SU-DHL-6 (cell line): ENCODE measurements around the gene PGRMC1.

Experiments used
- H2AFZ ChIP-seq: fragments of 200-600 bp; sonication (generic); 2 replicates; pipeline ENCODE4 v1.6.1; 2014; ENCODE audit warnings: low read depth, mild to moderate bottlenecking, moderate library complexity, mixed read lengths, antibody characterized with exemption, low read length; ENCODE audit not compliant: severe bottlenecking
- H3F3A ChIP-seq: fragments of 200-600 bp; shearing (Covaris generic); 2 replicates; pipeline ENCODE4 v1.6.0; 2016; ENCODE audit warnings: antibody characterized with exemption, mild to moderate bottlenecking; ENCODE audit not compliant: insufficient read depth
- H3K27ac ChIP-seq: fragments of 200-600 bp; sonication (generic); 2 replicates; pipeline ENCODE4 v1.5.1; 2016; ENCODE audit warnings: low read depth, mild to moderate bottlenecking, low read length, moderate library complexity, mixed read lengths
- H3K27me3 ChIP-seq: fragments of 200-600 bp; sonication (generic), shearing (Covaris generic); 2 replicates; pipeline ENCODE4 v1.6.0; 2014; ENCODE audit warnings: mild to moderate bottlenecking, low read length
- H3K36me3 ChIP-seq: fragments of 200-600 bp; sonication (generic); 2 replicates; pipeline ENCODE4 v1.6.1; 2014; ENCODE audit warnings: mild to moderate bottlenecking, low read length, mixed read lengths
- H3K4me2 ChIP-seq: fragments of 300-600, 200-600 bp; shearing (Covaris generic), sonication (generic); 2 replicates; pipeline ENCODE4 v1.6.0; 2014; ENCODE audit warnings: low read length, low read depth, mild to moderate bottlenecking; ENCODE audit not compliant: poor library complexity, severe bottlenecking
- H3K4me3 ChIP-seq: fragments of 200-600 bp; sonication (generic); 2 replicates; pipeline ENCODE4 v1.5.1; 2014; ENCODE audit warnings: antibody characterized with exemption, low read length, mild to moderate bottlenecking, mixed read lengths; ENCODE audit not compliant: insufficient read depth, poor library complexity, severe bottlenecking
- H3K79me2 ChIP-seq: fragments of 200-600 bp; sonication (generic); 2 replicates; pipeline ENCODE4 v1.6.1; 2014; ENCODE audit warnings: mild to moderate bottlenecking, low read length, moderate library complexity; ENCODE audit not compliant: insufficient read depth
- H3K9ac ChIP-seq: fragments of 200-600 bp; sonication (generic); 2 replicates; pipeline ENCODE4 v1.7.0; 2014; ENCODE audit warnings: mild to moderate bottlenecking, low read length
- H3K9me2 ChIP-seq: fragments of 200-600 bp; sonication (generic); replicated peaks from 2 replicates; pipeline ENCODE4 v1.6.1; 2014; ENCODE audit warnings: low read length; ENCODE audit not compliant: insufficient read depth
- H3K9me3 ChIP-seq: fragments of 200-600 bp; sonication (generic); 2 replicates; pipeline ENCODE4 v1.6.1; 2014; ENCODE audit warnings: low read length, mixed read lengths; ENCODE audit not compliant: insufficient read depth
- H4K20me1 ChIP-seq: fragments of 200-600 bp; sonication (generic); 2 replicates; pipeline ENCODE4 v1.6.1; 2014; ENCODE audit warnings: low read depth, mild to moderate bottlenecking, antibody characterized with exemption, low read length, moderate library complexity, mixed read lengths
- EZH2phosphoT487 ChIP-seq: fragments of 200-600 bp; sonication (generic), shearing (Covaris generic); conservative IDR thresholded peaks from 2 replicates; pipeline ENCODE4 v1.6.1; 2018; ENCODE audit warnings: mild to moderate bottlenecking, antibody characterized with exemption, low read length, moderate library complexity, mixed read lengths
- TF ChIP-seq, protein P1 (sequence below): fragments of 200-600 bp; sonication (generic); IDR thresholded peaks from one replicate; pipeline ENCODE4 v1.5.1; 2017; ENCODE audit warnings: antibody characterized with exemption, mild to moderate bottlenecking, low read length, moderate library complexity; ENCODE audit not compliant: insufficient read depth, poor library complexity, severe bottlenecking

PGRMC1 gene

DNA sequence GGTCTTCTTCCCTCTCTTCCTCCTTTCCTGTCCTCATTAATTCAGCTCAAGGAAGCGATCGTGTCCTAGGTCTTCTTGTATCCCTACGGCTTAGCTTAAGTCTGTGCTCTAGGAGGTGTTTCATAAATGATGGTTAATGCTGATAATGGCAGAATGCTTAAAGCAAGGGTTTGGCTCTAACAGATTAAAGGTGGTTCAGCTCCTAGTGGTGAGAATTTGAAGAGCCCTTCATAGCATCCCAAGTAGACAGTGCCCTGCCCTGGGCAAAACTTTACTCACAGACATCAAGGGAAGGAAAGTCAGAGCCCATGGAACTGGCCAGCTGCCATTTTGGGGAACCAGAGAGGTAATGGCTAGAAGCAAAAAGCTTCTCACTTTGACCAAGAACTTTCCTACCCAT lies 47.0 kb upstream of the PGRMC1 start:
- no peaks in the 10 kb centered on the region for H4K20me1 ChIP-seq
- TF ChIP-seq EZH2phosphoT487, result no peak
- TF ChIP-seq, protein P1, sequence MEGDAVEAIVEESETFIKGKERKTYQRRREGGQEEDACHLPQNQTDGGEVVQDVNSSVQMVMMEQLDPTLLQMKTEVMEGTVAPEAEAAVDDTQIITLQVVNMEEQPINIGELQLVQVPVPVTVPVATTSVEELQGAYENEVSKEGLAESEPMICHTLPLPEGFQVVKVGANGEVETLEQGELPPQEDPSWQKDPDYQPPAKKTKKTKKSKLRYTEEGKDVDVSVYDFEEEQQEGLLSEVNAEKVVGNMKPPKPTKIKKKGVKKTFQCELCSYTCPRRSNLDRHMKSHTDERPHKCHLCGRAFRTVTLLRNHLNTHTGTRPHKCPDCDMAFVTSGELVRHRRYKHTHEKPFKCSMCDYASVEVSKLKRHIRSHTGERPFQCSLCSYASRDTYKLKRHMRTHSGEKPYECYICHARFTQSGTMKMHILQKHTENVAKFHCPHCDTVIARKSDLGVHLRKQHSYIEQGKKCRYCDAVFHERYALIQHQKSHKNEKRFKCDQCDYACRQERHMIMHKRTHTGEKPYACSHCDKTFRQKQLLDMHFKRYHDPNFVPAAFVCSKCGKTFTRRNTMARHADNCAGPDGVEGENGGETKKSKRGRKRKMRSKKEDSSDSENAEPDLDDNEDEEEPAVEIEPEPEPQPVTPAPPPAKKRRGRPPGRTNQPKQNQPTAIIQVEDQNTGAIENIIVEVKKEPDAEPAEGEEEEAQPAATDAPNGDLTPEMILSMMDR, result no peak
- no peak overlapping the region for H3K4me2 ChIP-seq
- H3K9me2 ChIP-seq, result no peaks in the 10 kb centered on the region
- H3K79me2 ChIP-seq, result no peaks in the 10 kb centered on the region
- no peaks in the 10 kb centered on the region for H3K27me3 ChIP-seq
- no peaks in the 10 kb centered on the region for H3K9me3 ChIP-seq
- no peak overlapping the region for H3K27ac ChIP-seq
- H2AFZ ChIP-seq, result no peak overlapping the region
- no peak overlapping the region for H3K4me3 ChIP-seq
- no peaks in the 10 kb centered on the region for H3K36me3 ChIP-seq
- H3K9ac ChIP-seq, result no peak overlapping the region
- no peaks in the 10 kb centered on the region for H3F3A ChIP-seq

- Histone ChIP-seq H3K9me2 (no peaks in the 10 kb centered on the region), H3K9ac (no peak overlapping the region), H3K27ac (no peak overlapping the region), H4K20me1 (no peaks in the 10 kb centered on the region), H3K4me2 (no peak overlapping the region), H3F3A (no peaks in the 10 kb centered on the region), H3K27me3 (no peaks in the 10 kb centered on the region), H2AFZ (no peak overlapping the region), H3K36me3 (no peaks in the 10 kb centered on the region), H3K4me3 (no peak overlapping the region), H3K79me2 (no peaks in the 10 kb centered on the region), H3K9me3 (no peaks in the 10 kb centered on the region)
- TF ChIP-seq, protein P1, result no peak
- no peak for TF ChIP-seq EZH2phosphoT487
These were observed 46.5 kb upstream of the PGRMC1 start for GRCh38 chrX:119189595-119189994.

DNA sequence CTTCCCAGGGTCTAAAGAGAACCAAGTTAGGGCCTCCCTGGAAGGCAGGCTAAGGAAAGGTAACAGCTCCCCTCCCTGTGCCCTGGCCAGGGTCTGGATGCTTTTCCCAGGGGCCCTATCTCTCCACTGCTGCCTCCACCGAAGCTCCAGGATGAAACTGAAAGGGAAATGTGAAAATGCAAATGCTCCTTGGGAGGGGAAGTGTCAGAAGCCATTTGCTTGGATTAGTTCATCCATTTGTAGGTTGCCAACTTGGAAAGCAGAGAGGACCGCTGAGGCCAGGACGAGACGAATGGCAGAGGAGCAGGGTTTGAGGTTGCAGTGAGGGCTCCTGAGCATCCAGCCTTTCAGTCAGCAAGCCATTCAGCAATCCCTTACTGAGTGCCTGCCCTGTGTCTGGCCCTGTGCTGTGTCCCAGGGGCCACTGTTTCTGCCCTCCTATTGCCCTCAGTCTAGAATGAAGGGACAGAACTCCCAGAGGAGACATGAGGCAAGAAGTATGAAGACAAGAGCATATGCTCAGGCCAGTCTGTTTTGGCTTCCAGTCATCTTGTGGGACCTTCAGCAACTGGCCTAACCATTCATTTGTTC lies 45.9 kb upstream of the PGRMC1 start:
- Histone ChIP-seq H3K4me2 (no peak overlapping the region), H4K20me1 (no peaks in the 10 kb centered on the region), H3F3A (no peaks in the 10 kb centered on the region), H2AFZ (no peak overlapping the region), H3K9me2 (no peaks in the 10 kb centered on the region), H3K4me3 (no peak overlapping the region), H3K9ac (no peak overlapping the region), H3K9me3 (no peaks in the 10 kb centered on the region), H3K27ac (no peak overlapping the region), H3K79me2 (no peaks in the 10 kb centered on the region), H3K36me3 (no peaks in the 10 kb centered on the region), H3K27me3 (no peaks in the 10 kb centered on the region)
- TF ChIP-seq, protein P1, result no peak
- no peak for TF ChIP-seq EZH2phosphoT487
